Cardiac fibroblast (primary cell): ENCODE measurements around the gene USP9X.
A peak's percentile ranks its signal among the peaks of the same experiment; 100 is the strongest.

Experiments used
- DNase-seq, 2 donors: peaks; one replicate each; pipeline versions ENCODE4 v3.0.0 to v3.0.0-alpha.2; 2010; ENCODE audit warnings: low read depth in 2 of 2
- H3K4me3 ChIP-seq, 2 donors: replicated peaks in 1 of 2; 1 replicate in 1 of 2; 2 replicates in 1 of 2; pipeline ENCODE4 v1.5.1; 2011; ENCODE audit warnings: low read depth in 2 of 2, low read length in 2 of 2, mild to moderate bottlenecking in 2 of 2, moderate library complexity in 1 of 2
- TF ChIP-seq, protein P1 (sequence below): IDR thresholded peaks from one replicate; pipeline ENCODE4 v1.5.1; 2011; ENCODE audit warnings: low read depth, mild to moderate bottlenecking, low read length, inconsistent platforms

Gene USP9X, protein sequence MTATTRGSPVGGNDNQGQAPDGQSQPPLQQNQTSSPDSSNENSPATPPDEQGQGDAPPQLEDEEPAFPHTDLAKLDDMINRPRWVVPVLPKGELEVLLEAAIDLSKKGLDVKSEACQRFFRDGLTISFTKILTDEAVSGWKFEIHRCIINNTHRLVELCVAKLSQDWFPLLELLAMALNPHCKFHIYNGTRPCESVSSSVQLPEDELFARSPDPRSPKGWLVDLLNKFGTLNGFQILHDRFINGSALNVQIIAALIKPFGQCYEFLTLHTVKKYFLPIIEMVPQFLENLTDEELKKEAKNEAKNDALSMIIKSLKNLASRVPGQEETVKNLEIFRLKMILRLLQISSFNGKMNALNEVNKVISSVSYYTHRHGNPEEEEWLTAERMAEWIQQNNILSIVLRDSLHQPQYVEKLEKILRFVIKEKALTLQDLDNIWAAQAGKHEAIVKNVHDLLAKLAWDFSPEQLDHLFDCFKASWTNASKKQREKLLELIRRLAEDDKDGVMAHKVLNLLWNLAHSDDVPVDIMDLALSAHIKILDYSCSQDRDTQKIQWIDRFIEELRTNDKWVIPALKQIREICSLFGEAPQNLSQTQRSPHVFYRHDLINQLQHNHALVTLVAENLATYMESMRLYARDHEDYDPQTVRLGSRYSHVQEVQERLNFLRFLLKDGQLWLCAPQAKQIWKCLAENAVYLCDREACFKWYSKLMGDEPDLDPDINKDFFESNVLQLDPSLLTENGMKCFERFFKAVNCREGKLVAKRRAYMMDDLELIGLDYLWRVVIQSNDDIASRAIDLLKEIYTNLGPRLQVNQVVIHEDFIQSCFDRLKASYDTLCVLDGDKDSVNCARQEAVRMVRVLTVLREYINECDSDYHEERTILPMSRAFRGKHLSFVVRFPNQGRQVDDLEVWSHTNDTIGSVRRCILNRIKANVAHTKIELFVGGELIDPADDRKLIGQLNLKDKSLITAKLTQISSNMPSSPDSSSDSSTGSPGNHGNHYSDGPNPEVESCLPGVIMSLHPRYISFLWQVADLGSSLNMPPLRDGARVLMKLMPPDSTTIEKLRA (N-terminal part only)

GRCh38 chrX:41084893-41085511, at the start of gene USP9X:
USP9X (plus strand) TSS chrX:41085445; CDS start chrX:41123629, 38,184 bp downstream.
- TF ChIP-seq, protein P1, sequence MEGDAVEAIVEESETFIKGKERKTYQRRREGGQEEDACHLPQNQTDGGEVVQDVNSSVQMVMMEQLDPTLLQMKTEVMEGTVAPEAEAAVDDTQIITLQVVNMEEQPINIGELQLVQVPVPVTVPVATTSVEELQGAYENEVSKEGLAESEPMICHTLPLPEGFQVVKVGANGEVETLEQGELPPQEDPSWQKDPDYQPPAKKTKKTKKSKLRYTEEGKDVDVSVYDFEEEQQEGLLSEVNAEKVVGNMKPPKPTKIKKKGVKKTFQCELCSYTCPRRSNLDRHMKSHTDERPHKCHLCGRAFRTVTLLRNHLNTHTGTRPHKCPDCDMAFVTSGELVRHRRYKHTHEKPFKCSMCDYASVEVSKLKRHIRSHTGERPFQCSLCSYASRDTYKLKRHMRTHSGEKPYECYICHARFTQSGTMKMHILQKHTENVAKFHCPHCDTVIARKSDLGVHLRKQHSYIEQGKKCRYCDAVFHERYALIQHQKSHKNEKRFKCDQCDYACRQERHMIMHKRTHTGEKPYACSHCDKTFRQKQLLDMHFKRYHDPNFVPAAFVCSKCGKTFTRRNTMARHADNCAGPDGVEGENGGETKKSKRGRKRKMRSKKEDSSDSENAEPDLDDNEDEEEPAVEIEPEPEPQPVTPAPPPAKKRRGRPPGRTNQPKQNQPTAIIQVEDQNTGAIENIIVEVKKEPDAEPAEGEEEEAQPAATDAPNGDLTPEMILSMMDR, result no peak

DNA sequence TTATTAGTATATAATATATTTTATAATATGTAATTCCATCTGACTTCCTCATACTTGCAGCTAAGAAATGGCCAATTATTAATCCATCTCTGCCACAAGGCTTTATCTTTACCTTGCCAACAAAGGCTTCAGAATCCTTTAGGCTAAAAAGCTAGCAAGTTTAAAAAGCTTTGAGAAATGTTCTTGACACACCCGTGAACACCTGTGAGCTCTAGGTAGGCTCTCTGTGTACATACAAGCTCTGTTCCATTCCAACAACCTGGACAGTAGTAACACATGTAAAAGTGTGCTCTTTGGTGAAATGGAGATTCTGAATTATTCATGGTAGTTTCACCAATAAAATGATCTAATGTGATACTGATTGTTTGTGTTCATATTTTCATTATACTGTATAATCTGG, 49.7 kb upstream of the USP9X start:
- TF ChIP-seq, protein P1, result no peak
- DNase-seq, result no peak
- no peak overlapping the region for H3K4me3 ChIP-seq

More at GRCh38 chrX:41084893-41085511, at the start of gene USP9X:
- DNase-seq, result peak; percentile 85 to 95
- H3K4me3 ChIP-seq, result peak within 1 kb of the TSS; percentile 80 to 90

GRCh38 chrX:41036668-41037326, 48.4 kb upstream of the USP9X start:
- TF ChIP-seq, protein P1, result no peak
- H3K4me3 ChIP-seq, result no peak overlapping the region
- DNase-seq, result no peak

- DNase-seq, result no peak
- H3K4me3 ChIP-seq, result no peak overlapping the region
- TF ChIP-seq, protein P1, result no peak
Observed at GRCh38 chrX:41043196-41043595, 42.0 kb upstream of the USP9X start.

GRCh38 chrX:41043674-41044345, 41.4 kb upstream of the USP9X start:
- TF ChIP-seq, protein P1, result no peak
- no peak overlapping the region for H3K4me3 ChIP-seq
- DNase-seq, result peak; percentile 60 to 68
